ENCODE measurements around the gene RBM15.
A peak's percentile ranks its signal among the peaks of the same experiment; 100 is the strongest.

Gene RBM15

DNA sequence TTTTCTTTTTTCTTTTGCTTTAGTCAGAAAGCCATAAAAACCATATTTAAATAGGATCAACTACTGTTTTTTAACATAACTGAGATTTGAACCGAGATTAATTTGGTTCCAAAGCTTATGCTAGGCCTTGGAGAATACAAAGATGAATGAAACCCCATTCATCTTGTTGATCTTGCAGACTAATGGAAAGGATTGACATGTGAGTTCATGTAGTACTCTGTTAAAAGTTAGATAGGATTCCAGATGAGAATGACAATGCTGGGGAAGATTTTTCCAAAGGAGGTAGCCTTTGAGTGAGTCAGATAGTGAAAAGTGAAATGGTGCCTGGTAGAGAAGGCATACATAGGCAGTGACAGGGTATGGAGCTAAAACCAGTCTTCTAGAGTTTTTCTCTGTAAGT, 22.7 kb downstream of the RBM15 start:
- H3K4me3 ChIP-seq (ENCODE audit: low read depth, low read length), result no peak overlapping the region
- no peak for DNase-seq (ENCODE audit: low read depth, low spot score)
- POLR2A ChIA-PET, result no interaction called here
- CTCF ChIA-PET, result interaction anchor here (1.5 to 1.7 kb wide), 2 partner anchors 9 to 49 kb away, joined by 3 read pairs; no protein-coding TSS in a partner anchor
- TF ChIP-seq CTCF (IDR thresholded peaks at IDR 0.05; ENCODE audit: insufficient read depth, low read length, missing control alignments), result no peak

GRCh38 chr1:110364221-110364620, 25.0 kb downstream of the RBM15 start:
- POLR2A ChIA-PET, result no interaction called here
- CTCF ChIA-PET, result no interaction called here
- no peak for DNase-seq (ENCODE audit: low read depth, low spot score)
- no peak for TF ChIP-seq CTCF (IDR thresholded peaks at IDR 0.05; ENCODE audit: insufficient read depth, low read length, missing control alignments)
- H3K4me3 ChIP-seq (ENCODE audit: low read depth, low read length), result no peak overlapping the region

- no peak overlapping the region for H3K4me3 ChIP-seq (ENCODE audit: low read depth, low read length)
- ChIA-PET POLR2A (no interaction called here), CTCF (interaction anchor here (1.0 to 1.4 kb wide), 3 partner anchors 9 to 125 kb away, joined by 3 to 5 read pairs (median 3); no protein-coding TSS in a partner anchor)
- TF ChIP-seq CTCF (IDR thresholded peaks at IDR 0.05; ENCODE audit: insufficient read depth, low read length, missing control alignments), result no peak
- DNase-seq (ENCODE audit: low read depth, low spot score), result peak; percentile 16
Measured at GRCh38 chr1:110370827-110371226, 31.6 kb downstream of the RBM15 start.

- ChIA-PET POLR2A (no interaction called here), CTCF (no interaction called here)
- H3K4me3 ChIP-seq (ENCODE audit: low read depth, low read length), result no peak overlapping the region
- TF ChIP-seq CTCF (IDR thresholded peaks at IDR 0.05; ENCODE audit: insufficient read depth, low read length, missing control alignments), result no peak
- no peak for DNase-seq (ENCODE audit: low read depth, low spot score)
Measured at GRCh38 chr1:110375490-110375889, 36.3 kb downstream of the RBM15 start.

DNA sequence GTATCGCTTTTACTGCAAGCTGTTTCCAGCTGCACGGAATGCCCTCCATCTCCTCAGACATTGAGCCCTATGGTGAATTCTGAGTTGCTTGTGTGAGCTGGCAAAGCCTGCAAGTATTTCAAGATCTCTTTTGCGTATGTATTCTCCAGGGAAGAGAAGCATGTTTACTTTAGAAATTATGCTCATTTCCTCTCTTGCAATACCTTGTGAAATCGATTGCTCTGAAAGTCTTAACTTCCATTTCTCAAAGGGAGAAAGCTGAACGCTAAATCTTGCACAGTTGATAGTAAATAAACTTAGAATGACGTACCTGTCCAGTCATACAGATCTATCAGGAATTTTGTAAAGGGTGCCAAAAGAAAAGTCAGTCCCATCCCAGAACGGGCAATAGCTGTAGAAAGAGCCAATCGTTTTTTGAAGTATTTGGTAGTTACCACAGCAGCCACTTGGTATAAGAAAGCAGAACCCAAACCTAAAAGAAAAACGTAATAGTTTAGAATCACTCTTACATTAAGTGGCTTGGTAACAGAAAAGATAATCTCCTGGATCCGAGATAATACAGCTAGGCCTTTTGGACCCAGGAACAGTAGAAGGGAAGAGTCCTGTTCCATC, 41.6 kb downstream of the RBM15 start:
- peak; percentile 14 for DNase-seq (ENCODE audit: low read depth, low spot score)
- no peak overlapping the region for H3K4me3 ChIP-seq (ENCODE audit: low read depth, low read length)
- POLR2A ChIA-PET, result no interaction called here
- TF ChIP-seq CTCF (IDR thresholded peaks at IDR 0.05; ENCODE audit: insufficient read depth, low read length, missing control alignments), result no peak
- CTCF ChIA-PET, result interaction anchor here (0.9 to 2.8 kb wide), 5 partner anchors 32 to 174 kb away, joined by 3 to 7 read pairs (median 3); partner anchors contain the start of gene RBM15

DNA sequence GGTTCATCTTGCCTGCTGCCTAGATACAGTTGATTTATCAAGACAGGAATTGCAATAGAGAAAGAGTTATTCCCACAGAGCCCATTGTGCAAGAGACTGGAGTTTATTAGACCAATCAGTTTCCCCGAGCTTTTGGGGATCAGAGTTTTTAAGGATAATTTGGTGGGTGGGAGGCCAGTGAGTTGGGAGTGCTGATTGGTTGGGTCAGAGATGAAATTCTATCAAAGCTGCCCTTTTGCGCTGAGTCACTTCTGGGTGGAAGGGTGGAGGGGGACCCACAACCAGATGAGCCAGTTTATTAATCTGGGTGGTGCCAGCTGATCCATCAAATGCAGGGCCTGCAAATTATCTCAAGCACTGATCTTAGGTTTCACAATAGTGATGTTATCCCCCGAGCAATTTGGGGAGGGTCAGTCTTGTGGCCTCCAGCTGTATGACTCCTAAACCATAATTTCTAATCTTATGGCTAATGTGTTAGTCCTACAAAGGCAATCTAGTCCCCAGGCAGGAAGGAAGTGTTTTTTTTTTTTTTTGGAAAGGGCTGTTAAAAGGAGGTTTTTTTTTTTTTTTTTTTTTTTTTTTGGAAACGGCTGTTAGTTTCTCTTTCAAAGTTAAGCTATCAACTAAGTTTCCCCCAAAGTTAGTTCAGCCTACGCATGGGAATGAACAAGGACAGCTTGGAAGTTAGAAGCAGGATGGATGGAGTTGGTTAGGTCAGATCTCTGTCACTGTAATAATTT, 44.2 kb downstream of the RBM15 start:
- H3K4me3 ChIP-seq (ENCODE audit: low read depth, low read length), result no peak overlapping the region
- no peak for TF ChIP-seq CTCF (IDR thresholded peaks at IDR 0.05; ENCODE audit: insufficient read depth, low read length, missing control alignments)
- POLR2A ChIA-PET, result interaction anchor here (0.7 kb wide), 1 partner anchor 14 kb away, joined by 3 read pairs; no protein-coding TSS in a partner anchor
- CTCF ChIA-PET, result interaction anchor here (0.9 to 2.1 kb wide), 5 partner anchors 13 to 175 kb away, joined by 3 to 10 read pairs (median 3); no protein-coding TSS in a partner anchor
- DNase-seq (ENCODE audit: low read depth, low spot score), result no peak
